HG03064 (cell line): ENCODE data around the gene PRORP.
"Not testable (repeated sequence)": the region's sequence is repeated elsewhere in the genome, so short reads cannot be mapped to it uniquely, and the experiment has no call there.

Source experiments
- ATAC-seq: cut with Tn5 transposase; IDR thresholded peaks from one replicate; pipeline ENCODE4 v1.9.1; 2021; ENCODE audit warnings: low read depth; ENCODE audit not compliant: unreplicated experiment

PRORP gene

GRCh38 chr14:35134329-35135123 is 12.2 kb downstream of the PRORP start:
- no peak for ATAC-seq

- ATAC-seq = no peak
These were observed 16.2 kb downstream of the PRORP start for GRCh38 chr14:35138585-35138984.

GRCh38 chr14:35140718-35141581 is 18.6 kb downstream of the PRORP start:
- no peak for ATAC-seq

GRCh38 chr14:35144029-35144428 is 21.7 kb downstream of the PRORP start:
- ATAC-seq = no peak

- ATAC-seq = no peak
These were observed 24.4 kb downstream of the PRORP start for GRCh38 chr14:35146711-35147149.

GRCh38 chr14:35147186-35147585 is 24.8 kb downstream of the PRORP start:
- ATAC-seq = no peak

- no peak for ATAC-seq
These were observed 25.4 kb downstream of the PRORP start for GRCh38 chr14:35147711-35148110.

GRCh38 chr14:35149239-35149638 is 26.9 kb downstream of the PRORP start:
- ATAC-seq = no peak

- not testable (repeated sequence) for ATAC-seq
These were observed 30.2 kb downstream of the PRORP start for GRCh38 chr14:35152531-35152930.

- ATAC-seq = no peak
These were observed 31.7 kb downstream of the PRORP start for GRCh38 chr14:35154016-35154415.

DNA sequence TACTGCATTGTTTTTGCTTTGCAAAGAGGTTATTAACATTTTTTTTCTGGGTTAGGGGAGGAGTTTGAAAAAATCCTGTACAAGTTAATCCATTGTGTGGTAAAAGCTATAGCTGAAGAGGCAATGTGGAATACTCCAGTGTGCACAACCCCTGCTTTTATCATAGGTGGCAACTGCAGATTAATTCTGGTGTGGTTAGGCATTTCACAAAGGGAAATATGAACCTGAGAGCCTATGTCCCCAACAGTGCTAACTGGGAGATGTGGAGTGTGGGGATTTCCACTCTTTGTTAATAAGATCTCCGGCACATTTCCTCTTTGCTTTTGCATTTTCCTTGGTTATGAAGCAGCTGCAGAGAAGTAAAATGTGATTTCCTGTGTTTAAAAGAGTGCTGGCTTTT is 33.6 kb downstream of the PRORP start:
- no peak for ATAC-seq

DNA sequence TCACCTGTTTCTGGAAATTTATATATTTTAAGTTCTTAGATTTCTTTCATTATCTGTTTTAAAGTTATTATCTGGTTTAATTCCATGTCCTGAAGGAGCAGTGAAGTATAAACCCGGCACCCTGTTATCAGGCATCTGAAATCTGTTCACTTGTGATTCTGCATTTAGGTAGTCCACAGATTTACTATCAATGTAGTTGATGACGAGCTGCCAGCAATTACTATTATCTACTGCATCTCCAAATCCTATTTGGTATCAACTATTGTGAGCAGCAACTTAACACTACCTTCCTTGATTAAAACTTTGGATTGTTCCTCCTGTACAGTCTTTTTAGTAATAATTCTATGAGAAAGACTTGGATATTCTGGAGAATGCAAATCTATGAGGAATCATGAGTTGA is 36.1 kb downstream of the PRORP start:
- ATAC-seq = no peak

- ATAC-seq = no peak
These were observed 36.8 kb downstream of the PRORP start for GRCh38 chr14:35158951-35159653.

- ATAC-seq = no peak
These were observed 37.5 kb downstream of the PRORP start for GRCh38 chr14:35159742-35160409.

GRCh38 chr14:35161231-35161630 is 38.9 kb downstream of the PRORP start:
- ATAC-seq = no peak

GRCh38 chr14:35163384-35163783 is 41.0 kb downstream of the PRORP start:
- no peak for ATAC-seq

- ATAC-seq = no peak
These were observed 42.5 kb downstream of the PRORP start for GRCh38 chr14:35164849-35165248.

DNA sequence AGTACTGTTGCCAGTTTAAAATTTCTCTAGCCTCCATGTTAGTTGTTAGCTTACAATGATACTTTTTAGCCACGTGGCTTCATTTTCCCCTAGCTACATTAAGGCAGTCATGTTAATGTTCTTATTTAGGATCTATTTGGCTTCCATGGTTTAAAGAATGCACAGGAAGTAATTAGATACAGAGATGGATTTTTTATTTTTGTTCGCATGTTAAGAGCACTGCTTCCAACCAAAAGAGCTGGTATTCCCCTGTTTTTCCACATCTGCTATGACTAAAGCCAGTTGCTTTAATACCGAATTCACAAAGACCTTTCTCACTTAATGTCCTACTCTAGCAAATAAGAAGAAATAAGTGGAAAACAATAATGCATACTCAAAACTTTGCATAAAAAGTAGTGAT is 45.1 kb downstream of the PRORP start:
- no peak for ATAC-seq
